ENCODE results near the gene MAGI3.
A peak's percentile ranks its signal among the peaks of the same experiment; 100 is the strongest.
"Not testable (repeated sequence)": the region's sequence is repeated elsewhere in the genome, so short reads cannot be mapped to it uniquely, and the experiment has no call there.

MAGI3 gene

GRCh38 chr1:113478427-113479195, 88.3 kb downstream of the MAGI3 start:
- H3K27me3 ChIP-seq (ENCODE audit: insufficient read depth, low read length); H4K8ac ChIP-seq (ENCODE audit: low read depth, low read length); H2AK5ac ChIP-seq (ENCODE audit: low read length); DNase-seq; H3K27ac ChIP-seq (ENCODE audit: low read depth, low read length); H3K79me1 ChIP-seq (ENCODE audit: low read length); H3K4me2 ChIP-seq (ENCODE audit: low read length); H3K23ac ChIP-seq (ENCODE audit: low read length); H3K18ac ChIP-seq (ENCODE audit: low read length); H2BK12ac ChIP-seq (ENCODE audit: low read length); H4K91ac ChIP-seq (ENCODE audit: low read depth, low read length); H4K12ac ChIP-seq (ENCODE audit: low read depth, low read length); H2AFZ ChIP-seq (ENCODE audit: insufficient read depth, low read length, poor library complexity); H2BK120ac ChIP-seq (ENCODE audit: insufficient read depth, low read length, poor library complexity); H3K9me3 ChIP-seq (ENCODE audit: insufficient read depth, low read depth, low read length); H3K4me1 ChIP-seq (ENCODE audit: control insufficient read depth in 1 of 2, insufficient read depth in 2 of 2, low read length in 2 of 2); H3K79me2 ChIP-seq (ENCODE audit: control insufficient read depth, insufficient read depth, low read length, poor library complexity); H3K36me3 ChIP-seq (ENCODE audit: control insufficient read depth in 1 of 2, insufficient read depth in 2 of 2, low read length in 2 of 2); H3K14ac ChIP-seq (ENCODE audit: low read length); H3K4me3 ChIP-seq (ENCODE audit: low read depth, low read length); H3K9ac ChIP-seq (ENCODE audit: low read length); H2BK5ac ChIP-seq (ENCODE audit: low read depth, low read length, poor library complexity): not testable (repeated sequence)
- WGBS (ENCODE audit: extremely low coverage, insufficient coverage, insufficient read length): no CpG with 5 or more reads among the region's 10 CpGs
- peak overlapping the region; percentile 35 for H3K4ac ChIP-seq (ENCODE audit: low read depth, low read length)

- peaks cover 5% of the 10 kb centered on the region for H3K9me3 ChIP-seq (ENCODE audit: insufficient read depth, low read depth, low read length)
- H3K14ac ChIP-seq (ENCODE audit: low read length): no peak overlapping the region
- H3K4ac ChIP-seq (ENCODE audit: low read depth, low read length): no peak overlapping the region
- no peak overlapping the region for H3K23ac ChIP-seq (ENCODE audit: low read length)
- no peaks in the 10 kb centered on the region for H3K79me1 ChIP-seq (ENCODE audit: low read length)
- H2AK5ac ChIP-seq (ENCODE audit: low read length): no peak overlapping the region
- DNase-seq: no peak
- H2BK12ac ChIP-seq (ENCODE audit: low read length): no peak overlapping the region
- no peak overlapping the region for H2BK120ac ChIP-seq (ENCODE audit: insufficient read depth, low read length, poor library complexity)
- peaks cover 0 to 1% of the 10 kb centered on the region in 2 experiments for H3K36me3 ChIP-seq (ENCODE audit: control insufficient read depth in 1 of 2, insufficient read depth in 2 of 2, low read length in 2 of 2)
- H4K91ac ChIP-seq (ENCODE audit: low read depth, low read length): no peak overlapping the region
- H2AFZ ChIP-seq (ENCODE audit: insufficient read depth, low read length, poor library complexity): no peak overlapping the region
- H3K18ac ChIP-seq (ENCODE audit: low read length): no peak overlapping the region
- H3K4me2 ChIP-seq (ENCODE audit: low read length): no peak overlapping the region
- no peak overlapping the region for H3K4me3 ChIP-seq (ENCODE audit: low read depth, low read length)
- H3K27me3 ChIP-seq (ENCODE audit: insufficient read depth, low read length): no peaks in the 10 kb centered on the region
- no peak overlapping the region for H4K8ac ChIP-seq (ENCODE audit: low read depth, low read length)
- H3K4me1 ChIP-seq (ENCODE audit: control insufficient read depth in 1 of 2, insufficient read depth in 2 of 2, low read length in 2 of 2): peaks cover 0 to 4% of the 10 kb centered on the region in 2 experiments
- no CpG with 5 or more reads among the region's 5 CpGs for WGBS (ENCODE audit: extremely low coverage, insufficient coverage, insufficient read length)
- no peak overlapping the region for H3K27ac ChIP-seq (ENCODE audit: low read depth, low read length)
- no peak overlapping the region for H3K9ac ChIP-seq (ENCODE audit: low read length)
- no peak overlapping the region for H4K12ac ChIP-seq (ENCODE audit: low read depth, low read length)
- no peak overlapping the region for H2BK5ac ChIP-seq (ENCODE audit: low read depth, low read length, poor library complexity)
- peaks cover 2% of the 10 kb centered on the region for H3K79me2 ChIP-seq (ENCODE audit: control insufficient read depth, insufficient read depth, low read length, poor library complexity)
Measured at GRCh38 chr1:113479713-113480676, 89.7 kb downstream of the MAGI3 start.

GRCh38 chr1:113485131-113485530, 94.8 kb downstream of the MAGI3 start:
- H2BK120ac ChIP-seq (ENCODE audit: insufficient read depth, low read length, poor library complexity); H2BK12ac ChIP-seq (ENCODE audit: low read length); H3K4ac ChIP-seq (ENCODE audit: low read depth, low read length); H3K27ac ChIP-seq (ENCODE audit: low read depth, low read length); H3K9me3 ChIP-seq (ENCODE audit: insufficient read depth, low read depth, low read length); H3K14ac ChIP-seq (ENCODE audit: low read length); H4K12ac ChIP-seq (ENCODE audit: low read depth, low read length); H3K4me1 ChIP-seq (ENCODE audit: control insufficient read depth in 1 of 2, insufficient read depth in 2 of 2, low read length in 2 of 2); DNase-seq; H4K8ac ChIP-seq (ENCODE audit: low read depth, low read length); H3K79me1 ChIP-seq (ENCODE audit: low read length); H3K36me3 ChIP-seq (ENCODE audit: control insufficient read depth in 1 of 2, insufficient read depth in 2 of 2, low read length in 2 of 2); H3K79me2 ChIP-seq (ENCODE audit: control insufficient read depth, insufficient read depth, low read length, poor library complexity); H3K4me3 ChIP-seq (ENCODE audit: low read depth, low read length); H2AFZ ChIP-seq (ENCODE audit: insufficient read depth, low read length, poor library complexity); H3K23ac ChIP-seq (ENCODE audit: low read length); H3K4me2 ChIP-seq (ENCODE audit: low read length); H2AK5ac ChIP-seq (ENCODE audit: low read length); H3K18ac ChIP-seq (ENCODE audit: low read length); H3K9ac ChIP-seq (ENCODE audit: low read length); H2BK5ac ChIP-seq (ENCODE audit: low read depth, low read length, poor library complexity); H3K27me3 ChIP-seq (ENCODE audit: insufficient read depth, low read length); H4K91ac ChIP-seq (ENCODE audit: low read depth, low read length): not testable (repeated sequence)
- WGBS (ENCODE audit: extremely low coverage, insufficient coverage, insufficient read length): no CpG with 5 or more reads among the region's 3 CpGs

GRCh38 chr1:113488576-113489177, 98.4 kb downstream of the MAGI3 start:
- Histone ChIP-seq H4K8ac (ENCODE audit: low read depth, low read length) (no peak overlapping the region), H3K79me1 (ENCODE audit: low read length) (no peaks in the 10 kb centered on the region), H3K36me3 (ENCODE audit: control insufficient read depth in 1 of 2, insufficient read depth in 2 of 2, low read length in 2 of 2) (peaks cover 0 to 1% of the 10 kb centered on the region in 2 experiments), H2BK120ac (ENCODE audit: insufficient read depth, low read length, poor library complexity) (no peak overlapping the region), H3K27ac (ENCODE audit: low read depth, low read length) (no peak overlapping the region), H2BK12ac (ENCODE audit: low read length) (no peak overlapping the region), H3K23ac (ENCODE audit: low read length) (no peak overlapping the region), H3K9ac (ENCODE audit: low read length) (no peak overlapping the region), H2AFZ (ENCODE audit: insufficient read depth, low read length, poor library complexity) (no peak overlapping the region), H3K79me2 (ENCODE audit: control insufficient read depth, insufficient read depth, low read length, poor library complexity) (peaks cover 4% of the 10 kb centered on the region), H3K4me1 (ENCODE audit: control insufficient read depth in 1 of 2, insufficient read depth in 2 of 2, low read length in 2 of 2) (no peaks in the 10 kb centered on the region), H2AK5ac (ENCODE audit: low read length) (no peak overlapping the region), H3K18ac (ENCODE audit: low read length) (no peak overlapping the region), H3K14ac (ENCODE audit: low read length) (no peak overlapping the region), H3K4ac (ENCODE audit: low read depth, low read length) (no peak overlapping the region), H4K91ac (ENCODE audit: low read depth, low read length) (no peak overlapping the region), H3K4me3 (ENCODE audit: low read depth, low read length) (peak overlapping the region; percentile 39), H3K4me2 (ENCODE audit: low read length) (no peak overlapping the region), H3K27me3 (ENCODE audit: insufficient read depth, low read length) (no peaks in the 10 kb centered on the region), H3K9me3 (ENCODE audit: insufficient read depth, low read depth, low read length) (peaks cover 5% of the 10 kb centered on the region), H2BK5ac (ENCODE audit: low read depth, low read length, poor library complexity) (no peak overlapping the region), H4K12ac (ENCODE audit: low read depth, low read length) (no peak overlapping the region)
- no CpG with 5 or more reads among the region's 4 CpGs for WGBS (ENCODE audit: extremely low coverage, insufficient coverage, insufficient read length)
- DNase-seq: no peak

All from trophoblast cell (in vitro differentiated cells and primary cell).